ENCODE data around the gene PRPF39. TPM values are rescaled to one million over a fixed set of nuclear protein-coding genes. Genes with fewer than 3 reads are reported as not detected.

Gene PRPF39
- total RNA-seq, 1 donor from 2014 or later, result 23.4 TPM

DNA sequence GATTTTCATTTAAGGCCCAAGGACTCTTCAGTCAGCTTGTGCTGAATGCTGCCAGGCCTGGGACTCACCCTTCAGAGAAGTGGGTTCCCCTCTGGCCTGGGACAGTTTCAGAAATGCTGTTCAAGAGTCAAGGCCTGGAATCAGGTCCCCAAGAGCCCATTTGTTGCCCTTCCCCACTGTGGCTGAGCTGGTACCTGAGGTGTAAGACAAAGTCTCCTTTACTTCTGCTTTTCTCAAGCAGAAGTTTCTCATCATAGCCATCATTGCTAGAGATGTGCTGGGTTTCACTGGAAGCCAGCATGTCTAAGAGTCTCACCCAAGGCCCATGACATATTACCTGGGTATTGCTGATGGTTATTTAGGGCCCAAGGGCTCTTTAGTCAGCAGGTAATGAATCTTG is 60.7 kb downstream of the PRPF39 start:
- H3K36me3 ChIP-seq (ENCODE audit: control insufficient read depth, insufficient read depth, low read length), result no peaks in the 10 kb centered on the region
- H3K4me3 ChIP-seq (ENCODE audit: low read depth, low read length), result no peak overlapping the region
- DNase-seq (ENCODE audit: low read depth) (no peak), FAIRE-seq (no peak)
- no peak for TF ChIP-seq CTCF (IDR thresholded peaks at IDR 0.05; ENCODE audit: insufficient read depth, low read length, severe bottlenecking)
- no peaks in the 10 kb centered on the region for H3K27me3 ChIP-seq (ENCODE audit: control insufficient read depth, insufficient read depth, low read length)

DNA sequence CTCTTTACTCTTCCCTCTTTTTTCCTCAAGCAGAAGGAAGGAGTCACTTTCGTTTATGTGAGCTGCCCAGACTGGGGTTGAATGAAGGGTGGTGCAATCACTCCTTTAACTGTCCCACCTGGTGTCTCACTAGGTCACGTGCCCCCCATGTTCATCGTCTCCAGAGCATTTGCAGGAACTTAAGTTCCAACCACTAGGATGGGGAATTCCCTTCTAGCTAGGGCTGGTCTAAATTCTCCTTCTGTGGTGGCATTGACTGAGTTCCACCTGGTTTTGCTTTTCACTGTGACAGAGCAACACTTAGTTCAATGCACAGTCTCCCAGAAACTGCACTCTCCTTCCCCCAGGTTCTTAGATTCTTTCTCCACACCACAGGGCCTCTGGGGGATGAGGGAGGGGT is 61.3 kb downstream of the PRPF39 start:
- DNase-seq (ENCODE audit: low read depth) (no peak), FAIRE-seq (peak; percentile 40)
- TF ChIP-seq CTCF (IDR thresholded peaks at IDR 0.05; ENCODE audit: insufficient read depth, low read length, severe bottlenecking), result no peak
- H3K4me3 ChIP-seq (ENCODE audit: low read depth, low read length), result no peak overlapping the region
- no peaks in the 10 kb centered on the region for H3K36me3 ChIP-seq (ENCODE audit: control insufficient read depth, insufficient read depth, low read length)
- H3K27me3 ChIP-seq (ENCODE audit: control insufficient read depth, insufficient read depth, low read length), result no peaks in the 10 kb centered on the region

DNA sequence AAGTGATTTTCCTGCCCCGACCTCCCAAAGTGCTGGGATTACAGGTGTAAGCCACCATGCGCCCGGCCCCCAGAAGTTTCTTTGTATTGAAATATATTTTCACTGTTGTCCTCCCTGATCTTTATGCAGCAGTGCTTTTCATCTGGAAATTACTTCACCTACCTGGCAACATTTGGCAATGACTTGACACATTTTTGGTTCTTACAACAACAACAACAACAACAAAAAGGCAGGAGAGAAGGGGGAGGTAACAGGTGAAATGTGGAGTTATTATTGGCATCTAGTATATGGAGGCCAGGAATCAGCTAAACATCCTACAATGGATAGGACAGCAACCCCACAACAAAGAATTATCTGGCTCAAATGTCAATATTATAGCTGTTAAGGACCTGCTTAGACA is 65.7 kb downstream of the PRPF39 start:
- Histone ChIP-seq H3K4me3 (ENCODE audit: low read depth, low read length) (no peak overlapping the region), H3K27me3 (ENCODE audit: control insufficient read depth, insufficient read depth, low read length) (no peaks in the 10 kb centered on the region), H3K36me3 (ENCODE audit: control insufficient read depth, insufficient read depth, low read length) (no peaks in the 10 kb centered on the region)
- FAIRE-seq (no peak), DNase-seq (ENCODE audit: low read depth) (no peak)
- TF ChIP-seq CTCF (IDR thresholded peaks at IDR 0.05; ENCODE audit: insufficient read depth, low read length, severe bottlenecking), result no peak

DNA sequence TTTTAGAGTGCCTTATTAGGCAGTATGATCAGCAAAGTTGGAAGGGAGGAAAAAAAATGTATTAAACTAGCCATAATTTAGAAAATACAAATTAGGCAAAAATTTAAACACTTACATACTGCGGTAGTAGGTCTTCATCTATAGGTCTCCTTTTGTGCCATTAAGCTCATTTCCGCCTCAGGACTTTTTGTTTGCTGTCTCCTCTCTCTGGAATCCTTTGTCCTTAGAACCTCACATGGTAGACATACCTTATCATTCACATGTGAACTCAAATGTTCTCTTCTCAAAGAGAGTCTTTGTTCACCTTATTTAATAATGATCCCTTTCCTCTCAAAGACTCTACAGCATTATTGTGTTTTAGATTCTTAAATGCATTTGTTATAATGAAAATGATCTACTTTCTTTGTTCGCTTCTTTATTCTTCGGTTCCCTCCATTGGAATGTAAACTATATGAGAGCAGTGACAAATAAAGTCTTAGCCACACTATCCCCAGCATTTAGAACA is 66.5 kb downstream of the PRPF39 start:
- FAIRE-seq, result no peak
- H3K27me3 ChIP-seq (ENCODE audit: control insufficient read depth, insufficient read depth, low read length), result no peaks in the 10 kb centered on the region

DNA sequence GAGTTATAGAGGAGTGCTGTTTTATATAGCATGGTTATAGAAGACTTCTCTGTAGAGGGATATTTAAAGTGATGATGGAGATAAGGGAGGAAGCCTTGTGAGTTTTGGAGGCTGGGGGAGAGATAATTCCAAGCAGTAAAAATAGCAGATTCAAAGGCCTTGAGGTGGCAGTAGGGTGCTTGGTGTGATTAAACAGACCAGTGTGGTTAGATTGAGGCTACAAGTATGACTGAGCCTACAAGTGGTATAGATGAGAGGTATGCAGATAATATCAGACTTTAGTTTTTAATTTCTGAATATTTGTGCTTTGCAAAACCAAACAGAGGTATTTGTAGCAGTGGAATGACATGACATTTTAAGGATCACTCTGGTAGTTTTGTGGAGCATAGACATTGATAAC is 72.2 kb downstream of the PRPF39 start:
- H3K27me3 ChIP-seq (ENCODE audit: control insufficient read depth, insufficient read depth, low read length), result no peaks in the 10 kb centered on the region
- no peak for FAIRE-seq
- no peak for TF ChIP-seq CTCF (IDR thresholded peaks at IDR 0.05; ENCODE audit: insufficient read depth, low read length, severe bottlenecking)
- no peak for DNase-seq (ENCODE audit: low read depth)
- no peak overlapping the region for H3K4me3 ChIP-seq (ENCODE audit: low read depth, low read length)
- H3K36me3 ChIP-seq (ENCODE audit: control insufficient read depth, insufficient read depth, low read length), result no peaks in the 10 kb centered on the region

More for the DNA sequence above, 66.5 kb downstream of the PRPF39 start:
- DNase-seq (ENCODE audit: low read depth), result no peak
- Histone ChIP-seq H3K36me3 (ENCODE audit: control insufficient read depth, insufficient read depth, low read length) (no peaks in the 10 kb centered on the region), H3K4me3 (ENCODE audit: low read depth, low read length) (no peak overlapping the region)
- TF ChIP-seq CTCF (IDR thresholded peaks at IDR 0.05; ENCODE audit: insufficient read depth, low read length, severe bottlenecking), result no peak

Other genes with a start within 250 kb of the PRPF39 start
- gene KLHL28, start 122.2 kb upstream of the PRPF39 start, total RNA-seq, result 13.4 and 14.0 TPM in 2 replicates
- 7.4 and 9.0 TPM in 2 replicates for gene TOGARAM1, start 121.9 kb upstream of the PRPF39 start, total RNA-seq
- 14.0 and 27.9 TPM in 2 replicates for gene FKBP3, start 50.4 kb downstream of the PRPF39 start, total RNA-seq
- 2.3 and 2.9 TPM in 2 replicates for gene FANCM, start 51.8 kb downstream of the PRPF39 start, total RNA-seq
- 7.6 and 9.2 TPM in 2 replicates for gene MIS18BP1, start 169.1 kb downstream of the PRPF39 start, total RNA-seq

All from bronchial epithelial cell (primary cell).